Jurkat, Clone E6-1 (cell line): ENCODE measurements around the gene SULT6B1. TPM values are rescaled to one million over a fixed set of nuclear protein-coding genes. Genes with fewer than 3 reads are reported as not detected.
"Not testable (repeated sequence)": the region's sequence is repeated elsewhere in the genome, so short reads cannot be mapped to it uniquely, and the experiment has no call there.

Experiments used
- DNase-seq: peaks from one replicate; pipeline ENCODE4 v3.0.0-alpha.2; 2011; ENCODE audit warnings: low read depth, low spot score
- H3K4me3 ChIP-seq: 2 replicates; pipeline ENCODE4 v1.5.1; 2011; ENCODE audit warnings: mild to moderate bottlenecking, low read length, control low read depth, moderate library complexity
- polyA plus RNA-seq: library from polyadenylated mRNA; unstranded; fragments of >200 nt; gene quantifications from one replicate; pipeline ENCODE4 v1.2.1, GENCODE V29; 2012; ENCODE audit warnings: missing spikeins; ENCODE audit not compliant: insufficient read length, insufficient read depth

The SULT6B1 gene, protein sequence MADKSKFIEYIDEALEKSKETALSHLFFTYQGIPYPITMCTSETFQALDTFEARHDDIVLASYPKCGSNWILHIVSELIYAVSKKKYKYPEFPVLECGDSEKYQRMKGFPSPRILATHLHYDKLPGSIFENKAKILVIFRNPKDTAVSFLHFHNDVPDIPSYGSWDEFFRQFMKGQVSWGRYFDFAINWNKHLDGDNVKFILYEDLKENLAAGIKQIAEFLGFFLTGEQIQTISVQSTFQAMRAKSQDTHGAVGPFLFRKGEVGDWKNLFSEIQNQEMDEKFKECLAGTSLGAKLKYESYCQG
- not detected for polyA plus RNA-seq

DNA sequence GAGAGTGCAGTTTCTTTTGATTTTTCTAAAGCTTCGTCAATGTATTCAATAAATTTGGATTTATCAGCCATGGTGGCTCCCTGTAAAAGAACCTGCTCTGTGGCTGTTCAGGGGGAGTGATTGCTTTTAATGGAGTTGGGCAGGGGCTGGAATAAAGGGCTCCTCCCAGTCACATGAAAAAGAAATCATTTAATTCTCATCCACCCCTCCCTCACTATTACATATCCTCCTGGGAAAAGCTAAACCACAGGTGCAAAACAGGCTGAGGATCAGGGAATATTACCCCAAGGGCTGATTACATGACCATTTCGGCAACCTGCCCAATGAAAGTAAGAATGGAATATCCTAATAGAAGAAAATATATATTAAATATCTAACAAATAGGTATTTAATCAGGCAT, at the start of gene SULT6B1:
Gene SULT6B1, minus strand, starts transcription at position 101 of the 400 bp plus-strand sequence. Its CDS starts 30 bp downstream, at position 71.
- no peak within 1 kb of the TSS for H3K4me3 ChIP-seq
- no peak for DNase-seq

DNA sequence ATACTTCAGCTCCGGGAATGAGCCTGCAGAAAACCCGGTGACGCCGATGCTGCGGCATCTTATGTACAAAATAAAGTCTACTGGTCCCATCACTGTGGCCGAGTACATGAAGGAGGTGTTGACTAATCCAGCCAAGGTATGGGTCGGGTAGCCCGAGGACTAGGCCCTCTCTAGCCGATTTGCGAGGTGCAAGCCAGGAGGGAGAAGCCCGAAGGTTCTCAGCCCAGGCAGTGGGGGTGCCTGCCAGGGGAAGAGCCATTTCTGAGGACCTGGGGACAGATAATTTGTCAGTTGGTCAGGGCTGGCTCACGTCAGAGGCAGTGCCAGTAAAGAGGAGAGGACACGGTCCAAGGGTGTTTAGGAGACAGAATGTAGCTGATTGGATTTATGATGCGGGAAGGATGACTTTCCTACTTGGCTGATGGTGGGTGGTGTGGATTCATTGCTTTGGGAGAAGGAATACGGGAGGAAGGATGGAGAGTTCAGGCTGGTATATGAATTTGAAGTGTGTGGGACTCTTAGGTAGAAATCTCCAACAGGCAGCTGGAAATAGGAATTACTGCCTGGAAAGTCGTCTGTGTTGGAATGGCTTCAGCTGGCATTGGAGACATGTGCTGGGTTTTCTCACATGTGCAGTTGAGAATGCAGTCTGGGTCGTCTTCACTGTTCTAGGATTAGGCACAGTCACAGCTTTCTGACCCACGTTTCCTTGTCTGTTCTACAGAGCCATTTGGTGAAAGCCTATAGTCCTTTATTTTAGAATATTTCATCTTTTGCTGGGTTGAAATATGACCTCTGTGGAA, 43.9 kb upstream of the SULT6B1 start:
- DNase-seq = no peak

GRCh38 chr2:37231241-37232130, 43.0 kb upstream of the SULT6B1 start, which contains the start of the genes CEBPZ and NDUFAF7:
TSS of gene CEBPZ (minus strand) at chr2:37231596. CDS start at chr2:37231567, 29 bp downstream.
TSS of gene NDUFAF7 (plus strand) at chr2:37231658. CDS start at chr2:37231706, 48 bp downstream.
- DNase-seq = peak; percentile 67
- peak within 1 kb of the TSS; percentile 82 for H3K4me3 ChIP-seq

More for the DNA sequence above, 43.9 kb upstream of the SULT6B1 start:
- peak overlapping the region; percentile 82 for H3K4me3 ChIP-seq

GRCh38 chr2:37230581-37230980, 42.1 kb upstream of the SULT6B1 start:
- H3K4me3 ChIP-seq = peak overlapping the region; percentile 82
- DNase-seq = no peak

GRCh38 chr2:37228788-37229187, 40.3 kb upstream of the SULT6B1 start:
- no peak overlapping the region for H3K4me3 ChIP-seq

DNA sequence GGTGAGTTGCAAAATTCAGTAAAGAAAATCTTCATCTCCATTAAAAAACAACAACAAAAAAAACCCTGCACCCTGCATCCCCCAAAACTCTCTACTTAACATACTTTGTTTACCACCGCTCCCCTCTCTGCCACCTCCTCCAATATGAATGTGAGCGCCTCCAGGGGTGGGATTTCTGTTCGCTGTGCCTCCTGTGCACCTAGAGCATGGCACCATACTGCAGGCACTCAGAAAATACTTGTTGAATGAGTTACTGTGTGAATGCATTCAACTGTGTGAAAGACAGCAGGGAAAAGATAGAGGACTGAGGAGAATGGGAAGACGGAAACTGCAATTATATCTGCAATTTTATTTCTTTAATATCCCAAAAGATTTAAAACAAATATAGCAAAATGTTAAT, 38.4 kb upstream of the SULT6B1 start:
- DNase-seq = no peak
- H3K4me3 ChIP-seq = no peak overlapping the region

More at GRCh38 chr2:37228788-37229187, 40.3 kb upstream of the SULT6B1 start:
- DNase-seq = no peak

DNA sequence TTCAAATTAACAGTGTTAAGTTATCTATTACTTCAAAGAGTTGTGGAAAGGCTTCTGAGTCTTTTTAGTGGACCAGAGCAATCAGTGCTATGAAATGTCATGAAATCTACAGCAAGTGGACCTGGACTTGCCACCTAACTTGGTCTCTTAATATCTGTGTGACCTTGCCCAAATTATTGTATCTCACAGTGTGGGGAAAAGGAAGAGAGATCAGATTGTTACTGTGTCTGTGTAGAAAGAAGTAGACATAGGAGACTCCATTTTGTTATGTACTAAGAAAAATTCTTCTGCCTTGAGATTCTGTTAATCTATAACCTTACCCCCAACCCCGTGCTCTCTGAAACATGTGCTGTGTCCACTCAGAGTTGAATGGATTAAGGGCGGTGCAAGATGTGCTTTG, 36.7 kb upstream of the SULT6B1 start:
- H3K4me3 ChIP-seq, DNase-seq: not testable (repeated sequence)

DNA sequence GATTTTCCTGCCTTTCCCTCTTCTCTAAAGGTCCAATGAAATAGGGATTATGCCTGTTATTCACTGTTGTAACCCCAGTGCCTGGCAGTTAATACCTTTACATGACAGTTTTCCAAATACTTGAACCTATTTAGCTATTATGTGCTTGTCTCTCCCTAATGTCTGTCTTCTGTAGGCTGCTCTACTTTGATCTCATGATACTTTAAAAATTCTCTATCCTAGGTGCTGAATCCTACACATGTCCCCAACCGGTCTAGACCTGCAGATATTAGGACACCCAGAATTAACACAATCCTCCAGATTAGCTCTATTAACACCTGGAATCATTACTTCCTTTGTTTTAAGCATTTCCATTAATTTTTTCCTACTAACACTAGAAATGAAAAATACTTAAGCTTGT, 35.6 kb upstream of the SULT6B1 start:
- H3K4me3 ChIP-seq = no peak overlapping the region
- DNase-seq = no peak

DNA sequence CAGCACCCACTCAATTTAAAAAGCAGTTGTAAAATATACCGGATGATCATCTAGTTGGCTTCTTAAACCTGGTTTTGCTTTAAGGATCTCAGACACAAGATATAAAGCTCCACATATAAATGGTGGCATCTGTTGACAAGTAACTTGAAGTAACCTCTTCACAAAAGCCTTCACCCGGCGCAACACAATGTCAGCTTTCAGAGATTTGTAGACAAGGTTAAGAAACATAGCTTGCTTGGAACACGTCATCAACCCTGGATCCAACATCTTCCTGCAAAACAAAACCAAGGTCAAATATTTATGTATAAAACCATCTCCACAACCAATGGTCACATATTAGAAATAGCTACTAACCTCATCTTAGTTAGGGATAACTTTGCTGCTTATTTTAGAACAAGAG, 34.7 kb upstream of the SULT6B1 start:
- no peak for DNase-seq
- H3K4me3 ChIP-seq = no peak overlapping the region

- no peak for DNase-seq
Observed at GRCh38 chr2:37219046-37219445, 30.6 kb upstream of the SULT6B1 start.

GRCh38 chr2:37215250-37215649, 26.8 kb upstream of the SULT6B1 start:
- no peak for DNase-seq
- H3K4me3 ChIP-seq = no peak overlapping the region

More at GRCh38 chr2:37219046-37219445, 30.6 kb upstream of the SULT6B1 start:
- no peak overlapping the region for H3K4me3 ChIP-seq

- no peak overlapping the region for H3K4me3 ChIP-seq
- no peak for DNase-seq
Observed at GRCh38 chr2:37211939-37212338, 23.5 kb upstream of the SULT6B1 start.

GRCh38 chr2:37211212-37211611, 22.7 kb upstream of the SULT6B1 start:
- H3K4me3 ChIP-seq = no peak overlapping the region
- no peak for DNase-seq

DNA sequence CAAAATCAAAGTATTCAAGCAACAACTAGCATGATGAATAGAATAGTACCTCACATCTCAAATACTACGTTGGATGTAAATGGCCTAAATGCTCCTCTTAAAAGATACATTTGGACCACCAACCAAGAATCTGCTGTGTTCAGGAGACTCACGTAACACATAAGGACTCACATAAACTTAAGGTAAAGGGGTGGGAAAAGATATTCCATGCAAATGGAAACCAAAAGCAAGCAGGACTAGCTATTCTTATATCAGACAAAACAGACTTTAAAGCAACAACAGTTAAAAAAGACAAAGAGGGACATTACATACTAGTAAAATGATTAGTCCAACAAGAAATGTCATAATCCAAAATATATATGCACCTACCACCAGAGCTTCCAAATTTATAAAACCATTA, 18.3 kb upstream of the SULT6B1 start:
- DNase-seq, H3K4me3 ChIP-seq: not testable (repeated sequence)

DNA sequence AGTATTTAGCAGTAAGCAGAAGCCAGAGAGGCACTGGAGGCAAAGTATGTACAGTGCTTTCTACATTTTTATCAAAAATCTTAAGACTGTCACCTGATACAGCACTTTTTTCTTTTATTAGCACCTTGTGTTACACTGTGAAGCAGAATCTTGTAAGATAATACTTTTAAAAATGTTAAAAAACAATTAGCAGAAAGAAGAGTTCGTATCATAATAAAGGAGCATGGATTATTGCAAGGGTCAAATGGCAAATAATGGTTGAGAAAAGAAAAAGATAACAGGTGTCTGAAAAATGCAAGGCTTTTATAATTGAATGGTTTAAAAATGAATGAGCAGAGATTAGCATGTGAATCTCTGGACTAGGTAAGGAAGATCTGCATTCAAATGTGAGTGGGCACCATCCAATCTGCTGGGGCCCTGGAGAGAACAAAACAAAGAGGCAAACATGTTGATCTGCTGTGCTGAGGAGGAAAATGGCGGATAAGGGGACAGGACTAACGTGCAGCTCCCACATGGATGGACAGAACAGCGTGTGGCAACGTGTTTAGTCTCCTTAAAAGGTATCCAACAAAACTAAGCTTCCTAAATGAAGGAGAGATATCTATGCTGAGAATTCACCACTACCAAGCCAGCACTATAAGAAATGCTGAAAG, 17.3 kb upstream of the SULT6B1 start:
- H3K4me3 ChIP-seq = no peak overlapping the region
- DNase-seq = no peak

DNA sequence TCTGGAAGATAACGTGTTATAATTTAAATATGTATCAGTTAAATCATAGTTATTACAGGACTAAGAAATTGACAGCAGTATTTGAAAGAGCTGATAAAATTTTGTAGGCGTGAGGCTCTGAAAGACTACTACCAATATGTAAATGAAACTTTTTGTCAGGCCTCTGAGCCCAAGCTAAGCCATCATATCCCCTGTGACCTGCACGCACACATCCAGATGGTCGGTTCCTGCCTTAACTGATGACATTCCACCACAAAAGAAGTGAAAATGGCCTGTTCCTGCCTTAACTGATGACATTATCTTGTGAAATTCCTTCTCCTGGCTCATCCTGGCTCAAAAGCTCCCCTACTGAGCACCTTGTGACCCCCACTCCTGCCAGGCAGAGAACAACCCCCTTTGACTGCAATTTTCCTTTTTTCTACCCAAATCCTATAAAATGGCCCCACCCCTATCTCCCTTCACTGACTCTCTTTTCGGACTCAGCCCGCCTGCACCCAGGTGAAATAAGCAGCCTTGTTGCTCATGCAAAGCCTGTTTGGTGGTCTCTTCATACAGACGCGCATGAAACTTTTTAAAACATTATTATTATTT, 16.7 kb upstream of the SULT6B1 start:
- DNase-seq = not testable (repeated sequence)

DNA sequence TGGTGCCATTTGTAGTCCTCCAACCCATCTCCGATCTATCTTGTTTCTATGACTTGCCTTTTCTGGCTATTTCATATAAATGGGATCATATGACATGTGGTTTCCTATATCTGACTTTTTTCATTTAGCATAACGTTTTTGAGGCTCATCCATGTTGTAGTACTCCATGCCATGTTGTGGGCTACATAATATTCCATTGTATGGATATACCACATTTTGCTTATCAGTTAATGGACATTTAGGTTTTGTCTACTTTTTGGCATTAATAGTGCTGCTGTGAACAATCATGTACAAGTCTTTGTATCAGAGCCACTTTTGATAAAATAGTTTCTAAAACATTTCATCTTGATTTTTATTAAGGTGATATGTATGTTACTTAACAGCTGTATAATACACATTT, 15.2 kb upstream of the SULT6B1 start:
- no peak for DNase-seq
- no peak overlapping the region for H3K4me3 ChIP-seq

More for the DNA sequence above, 16.7 kb upstream of the SULT6B1 start:
- H3K4me3 ChIP-seq = not testable (repeated sequence)

DNA sequence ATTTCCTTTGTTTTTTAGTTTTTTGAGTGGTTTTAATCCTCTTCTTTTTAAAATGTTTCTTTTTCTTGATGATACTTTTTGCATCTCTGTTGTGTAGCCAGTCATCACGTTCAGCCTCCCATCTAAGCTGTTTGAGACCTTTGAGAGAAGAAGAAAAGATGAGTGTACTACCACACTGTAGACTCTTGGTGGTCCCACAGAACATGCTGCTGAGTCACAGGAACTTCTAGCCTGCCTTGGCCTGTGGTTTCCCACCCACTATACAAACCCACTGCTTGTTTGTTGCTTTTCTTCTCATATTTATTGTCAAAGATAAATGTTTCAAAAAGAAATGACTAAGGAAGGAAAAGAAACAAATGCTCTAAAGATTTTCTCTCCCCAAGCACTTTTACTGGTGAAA, 13.3 kb upstream of the SULT6B1 start:
- peak; percentile 59 for DNase-seq
- H3K4me3 ChIP-seq = no peak overlapping the region
